WTC11 (cell line): Measurements from ENCODE around the gene NOS1.

Experiments used
- ATF1 ChIP-seq: sonication (generic); formaldehyde crosslinking; IDR thresholded peaks from 2 replicates; pipeline ENCODE4 v1.8.1; 2023; ENCODE audit warnings: mild to moderate bottlenecking, moderate library complexity, missing genetic modification reagents
- ATF6 ChIP-seq: sonication (generic); formaldehyde crosslinking; IDR thresholded peaks from 2 replicates; pipeline ENCODE4 v1.8.1; 2023; ENCODE audit warnings: mild to moderate bottlenecking, missing genetic modification reagents
- CBFB ChIP-seq: sonication (generic); formaldehyde crosslinking; IDR thresholded peaks from 2 replicates; pipeline ENCODE4 v1.8.1; 2022; ENCODE audit warnings: mild to moderate bottlenecking, low read depth, missing genetic modification reagents
- CTCF ChIP-seq: fragments of 200-600 bp; IDR thresholded peaks from 2 replicates; pipeline ENCODE4 v1.8.0; 2022; ENCODE audit warnings: antibody characterized with exemption
- ELF4 ChIP-seq: sonication (generic); formaldehyde crosslinking; IDR thresholded peaks from 2 replicates; pipeline ENCODE4 v1.8.1; 2022; ENCODE audit warnings: low read depth, mild to moderate bottlenecking, moderate library complexity, missing genetic modification reagents
- SMAD4 ChIP-seq: sonication (generic); formaldehyde crosslinking; IDR thresholded peaks from 2 replicates; pipeline ENCODE4 v1.8.0; 2022; ENCODE audit warnings: mild to moderate bottlenecking, missing genetic modification reagents
- ZNF396 ChIP-seq: fragments of 250-450 bp; sonication (Bioruptor Pico); IDR thresholded peaks from 2 replicates; pipeline ENCODE4 v1.8.0; 2021; ENCODE audit warnings: mild to moderate bottlenecking, moderate library complexity, borderline replicate concordance
- TF ChIP-seq, protein P1 (sequence below): sonication (generic); formaldehyde crosslinking; IDR thresholded peaks from 2 replicates; pipeline ENCODE4 v1.8.1; 2022; ENCODE audit warnings: mild to moderate bottlenecking, moderate library complexity, missing genetic modification reagents
- TF ChIP-seq, protein P2 (sequence below): sonication (generic); formaldehyde crosslinking; IDR thresholded peaks from 2 replicates; pipeline ENCODE4 v1.8.0; 2022; ENCODE audit warnings: mild to moderate bottlenecking, missing genetic modification reagents
- TF ChIP-seq, protein P3 (sequence below): sonication (generic); formaldehyde crosslinking; conservative IDR thresholded peaks from 2 replicates; pipeline ENCODE4 v1.8.1; 2022; ENCODE audit warnings: mild to moderate bottlenecking, missing genetic modification reagents

DNA sequence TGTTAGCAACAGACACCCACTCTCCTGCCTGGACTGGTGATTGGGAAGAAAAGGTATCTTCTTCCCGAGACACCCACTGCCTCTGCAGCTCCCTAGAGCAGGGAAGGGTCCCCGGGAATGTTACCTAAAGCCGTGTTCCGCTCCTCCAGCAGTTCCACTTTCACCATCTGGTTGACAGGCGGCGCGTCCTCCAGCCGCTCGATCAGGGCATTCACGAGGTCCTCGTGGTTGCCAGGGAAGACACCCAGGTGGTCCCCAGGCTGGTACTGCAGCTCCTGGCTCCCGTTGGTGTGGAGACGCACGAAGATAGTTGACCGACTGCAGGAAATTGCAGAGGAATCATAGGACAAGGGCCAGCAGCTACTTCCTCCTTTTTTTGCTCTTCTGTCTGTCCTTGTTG, 127.0 kb downstream of the NOS1 start:
- TF ChIP-seq, protein P1, sequence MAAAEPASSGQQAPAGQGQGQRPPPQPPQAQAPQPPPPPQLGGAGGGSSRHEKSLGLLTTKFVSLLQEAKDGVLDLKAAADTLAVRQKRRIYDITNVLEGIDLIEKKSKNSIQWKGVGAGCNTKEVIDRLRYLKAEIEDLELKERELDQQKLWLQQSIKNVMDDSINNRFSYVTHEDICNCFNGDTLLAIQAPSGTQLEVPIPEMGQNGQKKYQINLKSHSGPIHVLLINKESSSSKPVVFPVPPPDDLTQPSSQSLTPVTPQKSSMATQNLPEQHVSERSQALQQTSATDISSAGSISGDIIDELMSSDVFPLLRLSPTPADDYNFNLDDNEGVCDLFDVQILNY (CRISPR knock-in tag) = no peak
- TF ChIP-seq CTCF (no peak), ATF1 (no peak), SMAD4 (CRISPR knock-in tag) (no peak), CBFB (CRISPR knock-in tag) (no peak), ATF6 (CRISPR knock-in tag) (no peak), ZNF396 (CRISPR knock-in tag) (no peak), ELF4 (no peak)
- TF ChIP-seq, protein P2, sequence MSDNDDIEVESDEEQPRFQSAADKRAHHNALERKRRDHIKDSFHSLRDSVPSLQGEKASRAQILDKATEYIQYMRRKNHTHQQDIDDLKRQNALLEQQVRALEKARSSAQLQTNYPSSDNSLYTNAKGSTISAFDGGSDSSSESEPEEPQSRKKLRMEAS = no peak
- TF ChIP-seq, protein P3, sequence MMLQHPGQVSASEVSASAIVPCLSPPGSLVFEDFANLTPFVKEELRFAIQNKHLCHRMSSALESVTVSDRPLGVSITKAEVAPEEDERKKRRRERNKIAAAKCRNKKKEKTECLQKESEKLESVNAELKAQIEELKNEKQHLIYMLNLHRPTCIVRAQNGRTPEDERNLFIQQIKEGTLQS (CRISPR knock-in tag) = no peak
